ENCODE data around the gene USP17L13.
"Not testable (repeated sequence)": the region's sequence is repeated elsewhere in the genome, so short reads cannot be mapped to it uniquely, and the experiment has no call there.

The USP17L13 gene, protein sequence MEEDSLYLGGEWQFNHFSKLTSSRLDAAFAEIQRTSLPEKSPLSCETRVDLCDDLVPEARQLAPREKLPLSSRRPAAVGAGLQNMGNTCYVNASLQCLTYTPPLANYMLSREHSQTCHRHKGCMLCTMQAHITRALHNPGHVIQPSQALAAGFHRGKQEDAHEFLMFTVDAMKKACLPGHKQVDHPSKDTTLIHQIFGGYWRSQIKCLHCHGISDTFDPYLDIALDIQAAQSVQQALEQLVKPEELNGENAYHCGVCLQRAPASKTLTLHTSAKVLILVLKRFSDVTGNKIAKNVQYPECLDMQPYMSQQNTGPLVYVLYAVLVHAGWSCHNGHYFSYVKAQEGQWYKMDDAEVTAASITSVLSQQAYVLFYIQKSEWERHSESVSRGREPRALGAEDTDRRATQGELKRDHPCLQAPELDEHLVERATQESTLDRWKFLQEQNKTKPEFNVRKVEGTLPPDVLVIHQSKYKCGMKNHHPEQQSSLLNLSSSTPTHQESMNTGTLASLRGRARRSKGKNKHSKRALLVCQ

DNA sequence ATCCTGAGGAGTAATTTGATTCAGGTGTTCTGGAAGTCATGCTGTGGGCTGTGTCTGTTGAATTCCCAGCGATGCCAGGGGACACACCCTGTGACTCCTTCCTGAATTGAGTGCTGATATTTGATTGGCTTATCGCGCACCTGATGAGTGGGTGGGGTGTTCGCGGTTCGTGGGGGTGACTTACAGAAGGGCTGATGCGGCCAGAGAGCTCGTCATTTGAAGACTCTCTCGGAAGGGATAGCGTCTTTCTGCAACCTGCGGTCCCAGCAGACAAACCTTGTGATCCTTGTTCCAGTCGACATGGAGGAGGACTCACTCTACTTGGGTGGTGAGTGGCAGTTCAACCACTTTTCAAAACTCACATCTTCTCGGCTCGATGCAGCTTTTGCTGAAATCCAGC is at the start of gene USP17L13:
Gene USP17L13, plus strand, starts transcription at position 301 of the 400 bp plus-strand sequence. Its CDS starts 0 bp downstream, at position 301.
- H3K27ac ChIP-seq (ENCODE audit: low read depth, low read length); H3K4me3 ChIP-seq (ENCODE audit: low read depth in 1 of 2, low read length in 2 of 2); H3K36me3 ChIP-seq (ENCODE audit: insufficient read depth, low read length); H3K27me3 ChIP-seq (ENCODE audit: control insufficient read depth in 1 of 2, insufficient read depth in 2 of 2, low read length in 2 of 2); H3K9me3 ChIP-seq (ENCODE audit: low read length); H3K9ac ChIP-seq (ENCODE audit: low read length); H3K4me1 ChIP-seq (ENCODE audit: insufficient read depth, low read length): not testable (repeated sequence)

DNA sequence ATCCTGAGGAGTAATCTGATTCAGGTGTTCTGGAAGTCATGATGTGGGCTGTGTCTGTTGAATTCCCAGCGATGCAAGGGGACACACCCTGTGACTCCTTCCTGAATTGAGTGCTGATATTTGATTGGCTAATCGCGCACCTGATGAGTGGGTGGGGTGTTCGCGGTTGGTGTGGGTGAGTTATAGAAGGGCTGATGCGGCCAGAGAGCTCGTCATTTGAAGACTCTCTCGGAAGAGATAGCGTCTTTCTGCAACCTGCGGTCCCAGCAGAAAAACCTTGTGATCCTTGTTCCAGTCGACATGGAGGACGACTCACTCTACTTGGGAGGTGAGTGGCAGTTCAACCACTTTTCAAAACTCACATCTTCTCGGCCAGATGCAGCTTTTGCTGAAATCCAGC is 14.3 kb upstream of the USP17L13 start, which contains the start of gene USP17L10:
Gene USP17L10, plus strand, starts transcription at position 301 of the 400 bp plus-strand sequence. Its CDS starts 0 bp downstream, at position 301.
- not testable (repeated sequence) for H3K4me1 ChIP-seq (ENCODE audit: insufficient read depth, low read length); H3K27me3 ChIP-seq (ENCODE audit: control insufficient read depth in 1 of 2, insufficient read depth in 2 of 2, low read length in 2 of 2); H3K9ac ChIP-seq (ENCODE audit: low read length); H3K4me3 ChIP-seq (ENCODE audit: low read depth in 1 of 2, low read length in 2 of 2); H3K9me3 ChIP-seq (ENCODE audit: low read length); H3K36me3 ChIP-seq (ENCODE audit: insufficient read depth, low read length); H3K27ac ChIP-seq (ENCODE audit: low read depth, low read length)

DNA sequence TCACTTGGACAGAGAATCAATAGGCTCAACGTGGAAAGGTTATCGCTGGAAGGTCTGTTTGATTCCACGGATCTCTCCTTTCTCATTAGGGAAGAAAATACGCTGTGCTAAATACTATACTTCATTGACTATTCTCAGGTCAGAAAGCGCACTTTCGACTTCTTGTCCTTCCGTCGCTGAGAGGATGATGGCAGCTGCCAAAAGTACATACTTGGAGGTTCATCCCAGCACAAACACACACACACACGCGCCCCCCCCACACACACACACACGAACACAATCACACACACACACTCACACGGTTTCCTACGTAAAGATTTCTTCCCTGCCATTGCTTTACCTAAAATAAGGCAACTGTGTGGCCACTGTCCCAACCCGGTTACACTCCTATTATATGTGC is 10.0 kb upstream of the USP17L13 start:
- H3K27me3 ChIP-seq (ENCODE audit: control insufficient read depth in 1 of 2, insufficient read depth in 2 of 2, low read length in 2 of 2); H3K4me1 ChIP-seq (ENCODE audit: insufficient read depth, low read length); H3K4me3 ChIP-seq (ENCODE audit: low read depth in 1 of 2, low read length in 2 of 2); H3K27ac ChIP-seq (ENCODE audit: low read depth, low read length); H3K36me3 ChIP-seq (ENCODE audit: insufficient read depth, low read length); H3K9me3 ChIP-seq (ENCODE audit: low read length); H3K9ac ChIP-seq (ENCODE audit: low read length): not testable (repeated sequence)

DNA sequence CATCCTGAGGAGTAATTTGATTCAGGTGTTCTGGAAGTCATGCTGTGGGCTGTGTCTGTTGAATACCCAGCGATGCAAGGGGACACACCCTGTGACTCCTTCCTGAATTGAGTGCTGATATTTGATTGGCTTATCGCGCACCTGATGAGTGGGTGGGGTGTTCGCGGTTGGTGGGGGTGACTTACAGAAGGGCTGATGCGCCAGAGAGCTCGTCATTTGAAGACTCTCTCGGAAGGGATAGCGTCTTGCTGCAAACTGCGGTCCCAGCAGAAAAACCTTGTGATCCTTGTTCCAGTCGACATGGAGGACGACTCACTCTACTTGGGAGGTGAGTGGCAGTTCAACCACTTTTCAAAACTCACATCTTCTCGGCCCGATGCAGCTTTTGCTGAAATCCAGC is 9.6 kb upstream of the USP17L13 start, which contains the start of gene USP17L11:
Gene USP17L11, plus strand, starts transcription at position 301 of the 400 bp plus-strand sequence. Its CDS starts 0 bp downstream, at position 301.
- not testable (repeated sequence) for H3K9me3 ChIP-seq (ENCODE audit: low read length); H3K4me3 ChIP-seq (ENCODE audit: low read depth in 1 of 2, low read length in 2 of 2)

DNA sequence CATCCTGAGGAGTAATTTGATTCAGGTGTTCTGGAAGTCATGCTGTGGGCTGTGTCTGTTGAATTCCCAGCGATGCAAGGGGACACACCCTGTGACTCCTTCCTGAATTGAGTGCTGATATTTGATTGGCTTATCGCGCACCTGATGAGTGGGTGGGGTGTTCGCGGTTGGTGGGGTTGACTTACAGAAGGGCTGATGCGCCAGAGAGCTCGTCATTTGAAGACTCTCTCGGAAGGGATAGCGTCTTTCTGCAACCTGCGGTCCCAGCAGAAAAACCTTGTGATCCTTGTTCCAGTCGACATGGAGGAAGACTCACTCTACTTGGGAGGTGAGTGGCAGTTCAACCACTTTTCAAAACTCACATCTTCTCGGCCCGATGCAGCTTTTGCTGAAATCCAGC is 4.8 kb upstream of the USP17L13 start, which contains the start of gene USP17L12:
Gene USP17L12, plus strand, starts transcription at position 301 of the 400 bp plus-strand sequence. Its CDS starts 0 bp downstream, at position 301.
- not testable (repeated sequence) for H3K27ac ChIP-seq (ENCODE audit: low read depth, low read length); H3K9ac ChIP-seq (ENCODE audit: low read length); H3K9me3 ChIP-seq (ENCODE audit: low read length); H3K36me3 ChIP-seq (ENCODE audit: insufficient read depth, low read length); H3K4me1 ChIP-seq (ENCODE audit: insufficient read depth, low read length); H3K4me3 ChIP-seq (ENCODE audit: low read depth in 1 of 2, low read length in 2 of 2); H3K27me3 ChIP-seq (ENCODE audit: control insufficient read depth in 1 of 2, insufficient read depth in 2 of 2, low read length in 2 of 2)

More for the DNA sequence above, 9.6 kb upstream of the USP17L13 start, which contains the start of gene USP17L11:
- H3K4me1 ChIP-seq (ENCODE audit: insufficient read depth, low read length); H3K27me3 ChIP-seq (ENCODE audit: control insufficient read depth in 1 of 2, insufficient read depth in 2 of 2, low read length in 2 of 2); H3K36me3 ChIP-seq (ENCODE audit: insufficient read depth, low read length); H3K9ac ChIP-seq (ENCODE audit: low read length); H3K27ac ChIP-seq (ENCODE audit: low read depth, low read length): not testable (repeated sequence)

DNA sequence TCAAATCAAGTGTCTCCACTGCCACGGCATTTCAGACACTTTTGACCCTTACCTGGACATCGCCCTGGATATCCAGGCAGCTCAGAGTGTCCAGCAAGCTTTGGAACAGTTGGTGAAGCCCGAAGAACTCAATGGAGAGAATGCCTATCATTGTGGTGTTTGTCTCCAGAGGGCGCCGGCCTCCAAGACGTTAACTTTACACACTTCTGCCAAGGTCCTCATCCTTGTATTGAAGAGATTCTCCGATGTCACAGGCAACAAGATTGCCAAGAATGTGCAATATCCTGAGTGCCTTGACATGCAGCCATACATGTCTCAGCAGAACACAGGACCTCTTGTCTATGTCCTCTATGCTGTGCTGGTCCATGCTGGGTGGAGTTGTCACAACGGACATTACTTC is 5.6 kb downstream of the USP17L13 start:
- not testable (repeated sequence) for H3K9ac ChIP-seq (ENCODE audit: low read length); H3K36me3 ChIP-seq (ENCODE audit: insufficient read depth, low read length); H3K9me3 ChIP-seq (ENCODE audit: low read length); H3K4me1 ChIP-seq (ENCODE audit: insufficient read depth, low read length); H3K4me3 ChIP-seq (ENCODE audit: low read depth in 1 of 2, low read length in 2 of 2); H3K27ac ChIP-seq (ENCODE audit: low read depth, low read length); H3K27me3 ChIP-seq (ENCODE audit: control insufficient read depth in 1 of 2, insufficient read depth in 2 of 2, low read length in 2 of 2)

- not testable (repeated sequence) for H3K36me3 ChIP-seq (ENCODE audit: insufficient read depth, low read length); H3K9ac ChIP-seq (ENCODE audit: low read length); H3K4me3 ChIP-seq (ENCODE audit: low read depth in 1 of 2, low read length in 2 of 2); H3K27me3 ChIP-seq (ENCODE audit: control insufficient read depth in 1 of 2, insufficient read depth in 2 of 2, low read length in 2 of 2); H3K27ac ChIP-seq (ENCODE audit: low read depth, low read length); H3K9me3 ChIP-seq (ENCODE audit: low read length); H3K4me1 ChIP-seq (ENCODE audit: insufficient read depth, low read length)
Measured at GRCh38 chr4:9234085-9234484, 9.4 kb downstream of the USP17L13 start, which contains the start of gene USP17L15. TSS of gene USP17L15 (plus strand) at chr4:9234385. CDS start at chr4:9234385, 0 bp downstream.

DNA sequence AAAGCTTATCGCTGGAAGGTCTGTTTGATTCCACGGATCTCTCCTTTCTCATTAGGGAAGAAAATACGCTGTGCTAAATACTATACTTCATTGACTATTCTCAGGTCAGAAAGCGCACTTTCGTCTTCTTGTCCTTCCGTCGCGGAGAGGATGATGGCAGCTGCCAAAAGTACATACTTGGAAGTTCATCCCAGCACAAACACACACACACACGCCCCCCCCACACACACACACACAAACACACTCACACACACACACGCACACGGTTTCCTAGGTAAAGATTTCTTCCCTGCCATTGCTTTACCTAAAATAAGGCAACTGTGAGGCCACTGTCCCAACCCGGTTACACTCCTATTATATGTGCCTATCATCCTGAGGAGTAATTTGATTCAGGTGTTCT is 13.8 kb downstream of the USP17L13 start:
- H3K4me3 ChIP-seq (ENCODE audit: low read depth in 1 of 2, low read length in 2 of 2); H3K9me3 ChIP-seq (ENCODE audit: low read length); H3K27ac ChIP-seq (ENCODE audit: low read depth, low read length); H3K9ac ChIP-seq (ENCODE audit: low read length); H3K27me3 ChIP-seq (ENCODE audit: control insufficient read depth in 1 of 2, insufficient read depth in 2 of 2, low read length in 2 of 2); H3K36me3 ChIP-seq (ENCODE audit: insufficient read depth, low read length); H3K4me1 ChIP-seq (ENCODE audit: insufficient read depth, low read length): not testable (repeated sequence)

DNA sequence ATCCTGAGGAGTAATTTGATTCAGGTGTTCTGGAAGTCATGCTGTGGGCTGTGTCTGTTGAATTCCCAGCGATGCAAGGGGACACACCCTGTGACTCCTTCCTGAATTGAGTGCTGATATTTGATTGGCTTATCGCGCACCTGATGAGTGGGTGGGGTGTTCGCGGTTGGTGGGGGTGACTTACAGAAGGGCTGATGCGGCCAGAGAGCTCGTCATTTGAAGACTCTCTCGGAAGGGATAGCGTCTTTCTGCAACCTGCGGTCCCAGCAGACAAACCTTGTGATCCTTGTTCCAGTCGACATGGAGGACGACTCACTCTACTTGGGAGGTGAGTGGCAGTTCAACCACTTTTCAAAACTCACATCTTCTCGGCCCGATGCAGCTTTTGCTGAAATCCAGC is 18.9 kb downstream of the USP17L13 start, which contains the start of gene USP17L17:
Gene USP17L17, plus strand, starts transcription at position 301 of the 400 bp plus-strand sequence. Its CDS starts 0 bp downstream, at position 301.
- not testable (repeated sequence) for H3K9ac ChIP-seq (ENCODE audit: low read length); H3K9me3 ChIP-seq (ENCODE audit: low read length); H3K27ac ChIP-seq (ENCODE audit: low read depth, low read length); H3K27me3 ChIP-seq (ENCODE audit: control insufficient read depth in 1 of 2, insufficient read depth in 2 of 2, low read length in 2 of 2); H3K4me1 ChIP-seq (ENCODE audit: insufficient read depth, low read length); H3K4me3 ChIP-seq (ENCODE audit: low read depth in 1 of 2, low read length in 2 of 2); H3K36me3 ChIP-seq (ENCODE audit: insufficient read depth, low read length)

- H3K36me3 ChIP-seq (ENCODE audit: insufficient read depth, low read length); H3K9ac ChIP-seq (ENCODE audit: low read length); H3K9me3 ChIP-seq (ENCODE audit: low read length); H3K27ac ChIP-seq (ENCODE audit: low read depth, low read length); H3K4me3 ChIP-seq (ENCODE audit: low read depth in 1 of 2, low read length in 2 of 2); H3K4me1 ChIP-seq (ENCODE audit: insufficient read depth, low read length); H3K27me3 ChIP-seq (ENCODE audit: control insufficient read depth in 1 of 2, insufficient read depth in 2 of 2, low read length in 2 of 2): not testable (repeated sequence)
Measured at GRCh38 chr4:9247953-9248680, 23.4 kb downstream of the USP17L13 start, which contains the start of gene USP17L18. TSS of gene USP17L18 (plus strand) at chr4:9248630. CDS start at chr4:9248630, 0 bp downstream.

- not testable (repeated sequence) for H3K27me3 ChIP-seq (ENCODE audit: control insufficient read depth in 1 of 2, insufficient read depth in 2 of 2, low read length in 2 of 2); H3K9me3 ChIP-seq (ENCODE audit: low read length); H3K36me3 ChIP-seq (ENCODE audit: insufficient read depth, low read length); H3K27ac ChIP-seq (ENCODE audit: low read depth, low read length); H3K9ac ChIP-seq (ENCODE audit: low read length); H3K4me3 ChIP-seq (ENCODE audit: low read depth in 1 of 2, low read length in 2 of 2); H3K4me1 ChIP-seq (ENCODE audit: insufficient read depth, low read length)
Measured at GRCh38 chr4:9253078-9253477, 28.4 kb downstream of the USP17L13 start, which contains the start of gene USP17L19. TSS of gene USP17L19 (plus strand) at chr4:9253378. CDS start at chr4:9253378, 0 bp downstream.
